Epithelial cell of proximal tubule (primary cell): ENCODE results near the gene AP2A1. TPM values are rescaled to one million over a fixed set of nuclear protein-coding genes. Genes with fewer than 3 reads are reported as not detected.

Experiments used
- DNase-seq: peaks from one replicate; pipeline ENCODE4 v3.0.0-alpha.2; 2011; ENCODE audit warnings: low read depth
- H3K4me3 ChIP-seq: 2 replicates; pipeline ENCODE4 v1.5.1; 2011; ENCODE audit warnings: low read depth, mild to moderate bottlenecking, low read length
- total RNA-seq: library from RNA; depleted of rRNA; stranded (reverse); fragments of >200 nt; gene quantifications from 2 replicates; pipeline ENCODE4 v1.2.3, GENCODE V29; 2015
- TF ChIP-seq, protein P1 (sequence below): conservative IDR thresholded peaks from 2 replicates; pipeline ENCODE4 v1.5.1; 2012; ENCODE audit warnings: low read depth, mild to moderate bottlenecking, low read length

The AP2A1 gene
- total RNA-seq, 1 donor from 2014 or later, result 103 TPM

DNA sequence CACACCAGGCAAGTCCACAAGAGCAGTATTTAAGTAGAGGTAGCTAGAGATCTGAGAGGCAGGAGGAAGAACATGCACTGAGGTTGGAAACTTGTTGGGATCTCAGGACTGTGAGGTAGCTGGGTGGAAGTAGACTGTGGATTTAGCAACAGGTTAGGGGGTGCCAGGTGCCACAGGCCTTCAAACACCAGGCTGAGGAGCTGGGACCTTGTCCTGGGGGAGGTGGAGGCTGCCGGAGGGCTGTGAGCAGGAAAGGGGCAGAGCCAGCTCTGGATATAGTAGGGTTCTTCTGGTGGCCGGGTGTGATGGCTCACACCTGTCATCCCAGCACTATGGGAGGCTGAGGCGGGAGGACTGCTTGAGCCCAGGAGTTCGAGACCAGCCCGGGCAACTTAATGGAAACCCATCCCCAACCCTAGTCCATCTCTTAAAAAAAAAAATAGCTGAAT lies 43.2 kb downstream of the AP2A1 start:
- TF ChIP-seq, protein P1, sequence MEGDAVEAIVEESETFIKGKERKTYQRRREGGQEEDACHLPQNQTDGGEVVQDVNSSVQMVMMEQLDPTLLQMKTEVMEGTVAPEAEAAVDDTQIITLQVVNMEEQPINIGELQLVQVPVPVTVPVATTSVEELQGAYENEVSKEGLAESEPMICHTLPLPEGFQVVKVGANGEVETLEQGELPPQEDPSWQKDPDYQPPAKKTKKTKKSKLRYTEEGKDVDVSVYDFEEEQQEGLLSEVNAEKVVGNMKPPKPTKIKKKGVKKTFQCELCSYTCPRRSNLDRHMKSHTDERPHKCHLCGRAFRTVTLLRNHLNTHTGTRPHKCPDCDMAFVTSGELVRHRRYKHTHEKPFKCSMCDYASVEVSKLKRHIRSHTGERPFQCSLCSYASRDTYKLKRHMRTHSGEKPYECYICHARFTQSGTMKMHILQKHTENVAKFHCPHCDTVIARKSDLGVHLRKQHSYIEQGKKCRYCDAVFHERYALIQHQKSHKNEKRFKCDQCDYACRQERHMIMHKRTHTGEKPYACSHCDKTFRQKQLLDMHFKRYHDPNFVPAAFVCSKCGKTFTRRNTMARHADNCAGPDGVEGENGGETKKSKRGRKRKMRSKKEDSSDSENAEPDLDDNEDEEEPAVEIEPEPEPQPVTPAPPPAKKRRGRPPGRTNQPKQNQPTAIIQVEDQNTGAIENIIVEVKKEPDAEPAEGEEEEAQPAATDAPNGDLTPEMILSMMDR, result no peak
- DNase-seq, result no peak
- peak overlapping the region; percentile 70 for H3K4me3 ChIP-seq

DNA sequence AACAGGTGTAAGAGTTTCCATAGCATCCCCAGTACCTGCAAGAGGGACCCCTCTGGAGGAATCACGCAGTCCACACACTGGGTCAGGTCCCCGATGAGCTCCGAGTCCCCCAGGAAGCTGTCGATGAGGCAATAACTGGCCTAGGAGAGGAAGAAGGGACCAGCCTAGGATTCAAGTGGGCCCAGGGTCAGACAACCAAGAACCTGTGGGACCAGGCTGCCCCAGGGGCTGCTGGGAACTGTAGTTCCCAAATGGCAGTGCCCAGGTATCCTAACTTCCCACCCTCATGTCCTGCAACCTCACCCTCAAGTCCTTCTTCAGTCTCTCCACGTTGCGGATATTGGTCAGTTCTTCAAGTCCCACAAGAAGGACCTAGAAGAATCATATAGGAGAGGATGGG lies 44.5 kb downstream of the AP2A1 start:
- no peak for DNase-seq
- no peak overlapping the region for H3K4me3 ChIP-seq
- TF ChIP-seq, protein P1, result no peak

DNA sequence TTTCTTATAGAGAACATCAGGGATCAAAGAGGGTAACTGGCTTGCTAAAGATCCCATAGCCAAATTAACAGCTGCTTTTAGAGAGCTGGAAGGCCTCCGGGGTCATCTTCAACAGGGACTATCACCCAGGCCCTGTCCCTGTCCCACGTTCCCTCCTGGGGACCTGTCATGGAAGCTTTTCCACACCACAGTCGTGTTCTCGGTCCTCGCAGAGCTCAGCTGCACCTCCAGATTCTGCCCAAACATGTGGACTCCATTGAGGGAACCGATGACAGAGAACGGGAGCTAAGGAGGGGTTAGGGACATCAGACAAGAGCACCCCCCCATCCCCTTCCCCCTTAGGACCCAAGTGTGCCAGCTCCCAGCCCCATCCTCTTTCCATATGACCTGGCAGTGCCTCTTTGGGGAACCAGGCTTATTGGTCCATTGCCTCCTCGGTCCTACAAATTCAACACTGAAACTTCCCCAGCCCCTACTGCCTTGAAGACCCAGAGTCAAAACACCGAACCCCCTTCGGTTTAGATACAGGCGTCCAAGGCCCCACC lies 45.7 kb downstream of the AP2A1 start:
- H3K4me3 ChIP-seq, result peak overlapping the region; percentile 87
- TF ChIP-seq, protein P1, result no peak
- DNase-seq, result no peak

DNA sequence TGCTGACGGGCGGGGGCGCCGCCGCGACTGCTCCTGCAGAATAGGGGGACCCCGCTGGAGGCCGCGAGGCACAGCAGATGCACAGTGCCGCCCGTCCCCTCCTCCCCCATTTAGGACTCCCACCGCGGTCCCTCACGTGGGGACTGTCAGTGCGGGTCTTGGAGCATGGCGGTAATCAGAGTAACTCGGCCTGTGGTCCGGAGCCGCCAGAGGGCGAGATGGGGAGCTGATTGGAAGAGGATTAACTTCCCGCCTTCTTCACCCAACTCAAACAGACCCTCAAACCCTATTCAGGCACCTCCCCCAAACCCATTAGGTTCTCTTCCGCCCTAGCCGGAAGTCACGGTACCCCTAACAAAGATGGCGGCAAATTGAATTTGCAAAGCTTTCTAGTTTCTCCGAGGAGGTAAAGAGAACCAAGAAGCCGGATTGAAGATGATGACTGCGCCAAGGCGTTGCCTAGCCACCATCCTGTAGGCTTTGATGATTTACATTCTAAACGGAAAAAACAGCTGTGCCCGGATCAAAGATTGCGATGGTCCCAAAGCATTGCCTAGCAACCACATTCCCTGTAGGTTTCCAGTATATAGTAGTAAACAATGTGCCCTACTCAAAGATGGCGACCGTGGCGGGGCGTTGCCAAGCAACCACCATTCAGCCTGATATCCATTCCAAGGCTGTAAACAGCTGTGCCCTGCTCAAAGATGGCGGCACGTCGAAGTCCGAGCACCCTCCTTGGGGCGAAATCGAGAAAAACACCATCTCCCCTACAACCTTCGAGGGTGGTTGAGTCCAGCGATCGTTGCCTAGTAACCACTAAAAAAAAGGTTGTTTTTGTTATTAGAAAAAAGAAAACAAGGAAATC lies 46.4 kb downstream of the AP2A1 start, which contains the start of gene FUZ:
FUZ (minus strand) TSS at position 296 of the 865 bp plus-strand sequence; CDS start at position 110, 186 bp downstream.
- TF ChIP-seq, protein P1, result peak; percentile 27
- H3K4me3 ChIP-seq, result peak within 1 kb of the TSS; percentile 87
- DNase-seq, result peak; percentile 91

DNA sequence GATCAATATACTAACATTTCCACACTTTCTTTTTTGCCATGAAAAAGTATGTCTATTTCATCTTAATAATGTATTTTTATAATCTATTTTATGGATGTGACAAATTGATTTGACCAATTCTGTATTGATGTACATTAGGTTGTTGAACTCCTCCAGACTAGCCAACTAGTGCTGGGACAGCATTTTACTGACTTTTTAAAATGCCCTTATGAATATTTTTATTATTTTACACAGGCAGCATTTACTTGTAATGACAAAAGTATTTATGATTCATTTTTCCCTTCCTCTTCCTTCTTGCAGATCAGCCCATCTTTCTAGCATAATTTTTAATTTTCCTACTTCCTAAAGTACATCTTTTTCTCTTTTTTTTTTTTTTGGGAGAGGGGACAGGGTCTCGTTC lies 47.2 kb downstream of the AP2A1 start:
- no peak for DNase-seq

DNA sequence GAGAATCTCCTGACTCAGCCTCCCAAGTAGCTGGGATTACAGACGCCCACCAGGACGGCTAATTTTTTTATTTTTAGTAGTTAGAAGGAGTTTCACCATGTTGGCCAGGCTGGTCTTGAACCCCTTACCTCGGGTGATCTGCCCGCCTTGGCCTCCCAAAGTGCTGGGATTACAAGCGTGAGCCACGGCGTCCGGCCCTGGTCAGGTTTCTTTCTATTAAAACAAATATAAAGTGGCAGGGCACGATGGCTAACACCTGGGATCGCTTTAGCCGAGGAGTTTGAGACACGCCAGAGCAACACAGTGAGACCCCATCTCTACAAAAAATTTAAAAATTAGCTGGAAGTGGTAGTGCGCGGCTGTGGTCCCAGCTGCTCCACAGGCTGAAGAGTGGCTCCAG lies 49.8 kb downstream of the AP2A1 start:
- no peak overlapping the region for H3K4me3 ChIP-seq
- DNase-seq, result no peak
- TF ChIP-seq, protein P1, result no peak

More for the DNA sequence above, 47.2 kb downstream of the AP2A1 start:
- peak overlapping the region; percentile 87 for H3K4me3 ChIP-seq
- TF ChIP-seq, protein P1, result no peak
